Activated T-cell treated with anti-CD3 and anti-CD28 coated beads, Interleukin-2, amount 50 U/mL, for 1 hour (primary cell): ENCODE measurements around the gene SNX17.

ENCODE experiments used
- DNase-seq: peaks from one replicate; pipeline ENCODE4 v3.0.0-alpha.2; 2020

The SNX17 gene

DNA sequence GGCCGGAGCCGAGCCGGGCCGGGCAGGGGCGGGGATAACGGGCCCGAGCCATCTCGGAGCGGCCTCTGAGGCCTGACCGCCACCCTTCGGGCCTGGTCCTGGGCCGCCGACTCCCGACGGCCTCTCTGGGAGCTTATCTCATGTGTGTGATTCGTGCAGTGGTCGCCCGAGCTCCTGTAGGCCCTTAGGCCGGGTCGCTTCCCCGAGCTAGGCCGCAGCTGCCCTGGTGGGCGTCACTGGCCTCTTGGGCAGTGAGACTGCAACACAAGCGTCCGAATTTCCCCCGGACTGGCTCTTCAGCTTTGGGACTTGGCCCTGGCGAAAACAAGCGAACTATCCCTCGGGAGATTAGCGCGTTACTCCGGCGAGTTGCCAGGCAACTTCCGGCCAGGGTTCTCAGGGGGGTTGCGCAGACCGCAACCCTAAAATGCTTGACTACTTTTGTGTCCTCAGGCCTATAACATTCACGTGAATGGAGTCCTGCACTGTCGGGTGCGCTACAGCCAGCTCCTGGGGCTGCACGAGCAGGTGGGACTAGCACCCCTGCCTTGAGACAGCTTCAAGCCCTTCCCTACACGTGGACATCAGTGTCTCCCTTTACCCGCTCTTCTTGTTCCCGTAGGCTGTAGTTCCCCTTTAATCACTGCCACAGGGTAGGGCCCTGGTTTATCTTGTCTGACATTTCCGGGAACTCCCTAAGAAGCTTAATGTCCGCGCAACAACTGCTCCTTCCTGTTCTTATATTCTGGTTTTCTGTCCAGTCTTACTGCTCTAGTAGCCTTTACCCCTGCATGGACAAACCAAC is 602 bp downstream of the SNX17 start:
- no peak for DNase-seq

GRCh38 chr2:27372937-27373336 is 2.5 kb downstream of the SNX17 start:
- DNase-seq = no peak

DNA sequence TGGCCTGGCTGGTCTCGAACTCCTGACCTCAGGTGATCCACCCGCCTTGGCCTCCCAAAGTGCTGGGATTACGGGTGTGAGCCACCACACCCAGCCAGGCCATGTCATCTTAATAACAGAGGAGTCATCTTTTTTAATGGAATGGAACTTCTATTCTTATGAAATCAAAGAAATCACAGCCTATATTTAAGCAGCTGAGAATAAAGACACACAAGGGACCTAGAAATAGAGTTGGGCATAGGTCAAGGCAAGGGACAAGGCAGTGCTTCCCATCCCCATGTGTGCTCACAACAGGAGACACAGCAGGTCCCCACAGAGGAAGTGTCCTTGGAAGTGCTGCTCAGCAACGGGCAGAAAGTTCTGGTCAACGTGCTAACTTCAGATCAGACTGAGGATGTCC is 3.2 kb downstream of the SNX17 start:
- no peak for DNase-seq

DNA sequence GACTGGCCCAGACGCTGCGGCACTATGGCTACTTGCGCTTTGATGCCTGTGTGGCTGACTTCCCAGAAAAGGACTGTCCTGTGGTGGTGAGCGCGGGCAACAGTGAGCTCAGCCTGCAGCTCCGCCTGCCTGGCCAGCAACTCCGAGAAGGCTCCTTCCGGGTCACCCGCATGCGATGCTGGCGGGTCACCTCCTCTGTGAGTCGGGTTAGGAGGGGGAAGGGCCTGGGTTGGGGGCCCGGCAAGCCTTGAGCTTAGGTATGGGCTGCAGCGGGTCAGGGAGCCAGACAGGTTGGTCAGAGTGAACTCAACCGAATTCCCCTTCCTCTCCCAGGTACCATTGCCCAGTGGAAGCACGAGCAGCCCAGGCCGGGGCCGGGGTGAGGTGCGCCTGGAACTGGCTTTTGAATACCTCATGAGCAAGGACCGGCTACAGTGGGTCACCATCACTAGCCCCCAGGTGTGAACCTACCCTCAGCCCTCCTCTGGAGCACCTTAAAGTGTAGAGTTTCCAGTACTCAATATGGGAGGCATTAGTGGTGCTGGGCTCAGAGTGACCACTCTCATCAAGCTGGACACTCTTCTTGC is 5.2 kb downstream of the SNX17 start:
- no peak for DNase-seq

DNA sequence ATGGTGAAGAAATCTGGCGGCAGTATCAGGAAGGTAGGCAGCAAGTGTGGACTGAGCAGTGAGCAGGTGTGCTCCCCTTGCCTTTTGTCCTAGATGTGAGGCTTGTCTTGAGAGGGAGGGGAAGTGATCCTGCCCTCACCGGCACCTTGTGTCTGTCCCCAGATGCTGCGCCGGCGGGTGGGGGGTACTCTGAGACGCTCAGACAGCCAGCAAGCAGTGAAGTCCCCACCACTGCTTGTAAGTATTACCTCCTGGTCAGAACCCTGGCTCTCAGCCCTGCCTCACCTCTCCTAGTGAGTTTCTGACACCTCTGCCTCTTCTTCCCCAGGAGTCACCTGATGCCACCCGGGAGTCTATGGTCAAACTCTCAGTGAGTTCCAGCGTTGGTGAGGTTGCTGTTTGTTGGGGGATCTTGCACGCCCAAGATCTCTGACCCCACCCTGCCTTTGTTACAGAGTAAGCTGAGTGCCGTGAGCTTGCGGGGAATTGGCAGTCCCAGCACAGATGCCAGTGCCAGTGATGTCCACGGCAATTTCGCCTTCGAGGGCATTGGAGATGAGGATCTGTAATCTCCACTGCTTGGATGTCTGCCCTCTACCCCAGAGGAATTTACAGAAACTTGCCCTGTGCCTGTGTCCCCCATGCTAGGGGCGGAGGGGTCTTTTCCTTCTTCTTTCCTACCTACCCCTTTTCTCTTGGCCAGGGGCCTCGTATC is 5.9 kb downstream of the SNX17 start:
- no peak for DNase-seq

DNA sequence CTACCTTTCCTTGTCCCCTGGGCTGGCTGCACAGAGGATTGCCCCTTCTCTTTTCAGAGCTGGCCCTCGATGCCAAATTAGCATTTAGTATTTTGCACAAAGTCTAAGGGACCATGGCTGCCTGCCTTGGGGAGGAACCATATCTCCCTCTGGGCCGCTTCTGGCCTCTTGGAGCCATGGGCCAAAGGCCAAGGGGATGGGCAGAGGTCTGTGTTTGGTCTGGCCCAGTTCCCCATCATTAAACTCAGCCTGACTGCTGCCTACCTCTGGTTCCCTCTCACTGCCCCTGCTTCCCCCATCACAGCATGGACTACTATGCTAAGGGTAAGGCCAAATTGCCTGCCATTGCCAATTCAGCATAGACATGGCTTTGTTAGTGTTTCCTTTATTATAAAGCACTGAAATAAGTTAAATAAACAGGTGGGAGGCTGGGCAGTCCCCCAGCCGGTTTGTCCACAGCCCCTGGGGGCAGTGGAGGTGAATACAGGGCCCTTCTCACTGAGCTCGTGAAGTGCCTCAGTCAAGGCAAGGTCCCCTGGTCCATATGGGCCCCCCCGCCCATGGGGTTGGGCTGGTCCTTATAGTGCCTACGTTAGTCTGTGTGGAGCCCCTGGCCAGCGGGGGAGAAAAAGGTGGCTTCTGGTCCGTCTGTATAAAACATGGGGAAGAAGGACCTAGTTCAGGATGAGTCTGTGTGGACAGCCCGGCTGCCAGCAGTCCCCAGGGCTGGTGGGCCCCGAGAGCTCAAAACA is 6.6 kb downstream of the SNX17 start:
- no peak for DNase-seq

GRCh38 chr2:27377618-27378095 is 7.2 kb downstream of the SNX17 start:
- DNase-seq = no peak

GRCh38 chr2:27378096-27378808 is 7.8 kb downstream of the SNX17 start:
- DNase-seq = no peak

DNA sequence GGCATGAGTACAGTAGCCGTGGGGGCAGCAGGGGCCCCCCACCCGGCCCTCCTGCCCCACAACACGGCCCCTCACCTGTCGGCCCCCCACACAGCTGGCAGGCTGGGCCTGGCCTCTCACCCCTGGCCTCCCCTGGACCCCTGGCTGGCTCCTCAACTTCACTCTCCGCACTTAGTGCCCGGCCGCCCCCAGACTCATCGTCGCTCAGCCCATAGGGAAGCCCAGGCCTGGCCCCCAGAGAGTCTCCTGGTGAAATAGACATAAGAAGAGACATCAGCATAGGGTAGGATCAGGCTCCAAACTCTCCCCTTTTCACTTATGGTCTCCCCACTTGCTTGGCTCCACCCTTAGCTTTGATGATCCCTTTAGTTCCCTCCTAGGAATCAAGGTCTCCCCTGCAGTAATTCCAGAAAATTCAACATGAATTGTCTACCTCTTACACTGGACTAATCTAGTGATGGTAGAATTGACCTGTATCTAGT is 8.4 kb downstream of the SNX17 start:
- no peak for DNase-seq

- DNase-seq = no peak
Observed at GRCh38 chr2:27379383-27379835, 9.0 kb downstream of the SNX17 start.

- DNase-seq = peak; percentile 31
Observed at GRCh38 chr2:27379836-27380625, 9.6 kb downstream of the SNX17 start.

GRCh38 chr2:27380626-27381545 is 10.5 kb downstream of the SNX17 start, which contains the start of gene ZNF513:
Gene ZNF513, minus strand, starts transcription at chr2:27380734. Its CDS starts 208 bp downstream, at chr2:27380526.
- peak; percentile 86 for DNase-seq

DNA sequence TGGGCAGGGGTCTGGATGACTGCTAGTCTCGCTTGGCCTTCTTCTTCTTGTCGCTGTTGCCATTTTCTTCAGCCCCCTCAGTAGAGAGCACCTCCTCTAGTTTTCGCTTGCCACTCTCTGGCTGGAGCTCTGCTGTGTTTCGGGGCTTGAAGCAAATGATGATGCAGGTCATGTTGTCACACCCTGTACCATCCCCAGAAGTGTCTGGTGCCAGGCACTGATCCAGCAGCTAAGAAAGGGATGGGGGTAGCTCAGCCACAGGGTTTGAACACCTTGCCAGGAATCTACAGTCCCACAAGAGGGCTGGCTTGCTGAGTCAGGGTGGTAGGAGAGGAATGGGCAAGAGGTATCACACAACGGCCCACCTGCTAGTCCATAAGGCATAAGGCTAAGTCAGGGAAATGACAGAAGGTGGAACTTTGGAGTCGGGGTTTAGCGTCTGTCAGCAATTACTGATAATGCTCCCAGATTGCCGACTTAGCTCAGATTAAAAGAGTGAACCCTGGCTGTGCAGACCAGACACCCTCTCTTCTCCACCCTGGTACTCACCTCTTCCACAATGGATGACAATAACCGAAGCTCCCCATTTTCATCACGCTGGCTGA is 11.3 kb downstream of the SNX17 start:
- no peak for DNase-seq

- DNase-seq = no peak
Observed at GRCh38 chr2:27390822-27391679, 20.6 kb downstream of the SNX17 start.

DNA sequence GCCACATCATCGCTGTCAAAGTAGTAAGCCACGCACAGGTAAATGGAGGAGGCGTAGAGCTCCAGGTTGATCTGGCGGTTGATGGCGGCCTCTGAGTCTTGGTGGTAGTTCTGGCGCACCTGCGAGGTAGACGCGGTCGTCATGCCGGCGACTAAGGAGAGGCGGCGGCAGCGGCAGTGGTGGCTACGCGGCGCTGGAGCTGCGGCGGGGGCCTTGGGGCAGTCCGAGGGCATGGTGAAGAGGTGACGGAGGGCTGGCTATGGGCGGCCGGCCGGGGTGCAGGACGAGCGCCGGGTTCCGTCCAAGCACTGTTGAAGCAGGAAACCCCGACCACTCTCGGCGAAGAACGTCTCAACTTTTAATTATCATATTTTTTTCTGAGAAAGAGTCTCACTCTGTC is 22.8 kb downstream of the SNX17 start:
- no peak for DNase-seq

DNA sequence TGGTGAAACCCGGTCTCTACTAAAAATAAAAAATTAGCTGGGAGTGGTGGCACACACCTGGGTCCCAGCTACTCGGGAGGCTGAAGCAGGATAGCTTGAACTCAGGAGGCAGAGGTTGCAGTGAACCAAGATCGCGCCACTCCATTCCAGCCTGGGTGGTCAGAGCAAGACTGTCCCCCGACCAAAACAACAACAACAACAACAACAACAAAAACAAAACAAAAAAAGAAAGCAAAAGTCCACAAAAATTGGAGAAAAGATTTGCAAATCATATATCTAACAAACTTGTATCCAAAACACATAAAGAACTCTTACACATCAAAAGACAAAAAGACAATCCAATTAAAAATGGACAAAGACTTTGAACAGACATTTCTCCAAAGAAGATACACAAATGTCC is 28.5 kb downstream of the SNX17 start:
- no peak for DNase-seq

- no peak for DNase-seq
Observed at GRCh38 chr2:27400348-27401135, 30.1 kb downstream of the SNX17 start.
